Neutrophil (primary cell): ENCODE results near the gene ERVW-1.

Experiments used
- H3K27ac ChIP-seq: fragments of 200-600 bp; sonication (generic); 2 replicates; pipeline ENCODE4 v1.5.1; 2016; ENCODE audit warnings: mild to moderate bottlenecking, moderate library complexity
- H3K27me3 ChIP-seq: fragments of 200-600 bp; sonication (generic); 2 replicates; pipeline ENCODE4 v1.6.0; 2016; ENCODE audit warnings: mild to moderate bottlenecking
- H3K36me3 ChIP-seq: fragments of 200-600 bp; sonication (generic); 2 replicates; pipeline ENCODE4 v1.5.1; 2017
- H3K4me1 ChIP-seq, 2 experiments: fragments of 200-600 bp in 1 of 2; sonication (generic) in 1 of 2; 1 replicate in 1 of 2; 2 replicates in 1 of 2; pipeline versions ENCODE4 v1.5.1 to v1.6.1; 2013 to 2016; ENCODE audit warnings: low read depth in 1 of 2, low read length in 1 of 2, mild to moderate bottlenecking in 1 of 2, moderate library complexity in 1 of 2; ENCODE audit not compliant: control insufficient read depth in 1 of 2, insufficient read depth in 1 of 2
- H3K4me3 ChIP-seq, 2 experiments: fragments of 200-600 bp in 1 of 2; sonication (generic) in 1 of 2; 1 replicate in 1 of 2; 2 replicates in 1 of 2; pipeline ENCODE4 v1.5.1; 2013 to 2016; ENCODE audit warnings: low read depth in 1 of 2, low read length in 1 of 2, mild to moderate bottlenecking in 1 of 2, moderate library complexity in 1 of 2
- H3K9me3 ChIP-seq: fragments of 200-600 bp; sonication (generic); 2 replicates; pipeline ENCODE4 v1.5.1; 2016
- CTCF ChIP-seq: fragments of 200-600 bp; sonication (generic); IDR thresholded peaks from 2 replicates; pipeline ENCODE4 v1.5.1; 2016; ENCODE audit warnings: antibody characterized with exemption

Gene ERVW-1

GRCh38 chr7:92437956-92438491 lies 39.7 kb downstream of the ERVW-1 start:
- no peak for TF ChIP-seq CTCF
- no peak overlapping the region for H3K27ac ChIP-seq
- no peak overlapping the region for H3K4me3 ChIP-seq
- no peaks in the 10 kb centered on the region for H3K36me3 ChIP-seq
- no peaks in the 10 kb centered on the region for H3K27me3 ChIP-seq
- no peaks in the 10 kb centered on the region for H3K9me3 ChIP-seq
- no peaks in the 10 kb centered on the region for H3K4me1 ChIP-seq

- no peak for TF ChIP-seq CTCF
- no peaks in the 10 kb centered on the region for H3K36me3 ChIP-seq
- H3K27ac ChIP-seq = no peak overlapping the region
- no peaks in the 10 kb centered on the region for H3K4me1 ChIP-seq
- H3K4me3 ChIP-seq = no peak overlapping the region
- H3K9me3 ChIP-seq = no peaks in the 10 kb centered on the region
- H3K27me3 ChIP-seq = no peaks in the 10 kb centered on the region
These were observed 40.9 kb downstream of the ERVW-1 start for GRCh38 chr7:92436612-92437445.

GRCh38 chr7:92435542-92435941 lies 42.2 kb downstream of the ERVW-1 start:
- Histone ChIP-seq H3K4me3 (no peak overlapping the region), H3K36me3 (no peaks in the 10 kb centered on the region), H3K4me1 (no peaks in the 10 kb centered on the region), H3K9me3 (no peaks in the 10 kb centered on the region), H3K27me3 (no peaks in the 10 kb centered on the region), H3K27ac (no peak overlapping the region)
- TF ChIP-seq CTCF = no peak

- no peaks in the 10 kb centered on the region for H3K9me3 ChIP-seq
- H3K4me3 ChIP-seq = no peak overlapping the region
- no peak overlapping the region for H3K27ac ChIP-seq
- H3K36me3 ChIP-seq = no peaks in the 10 kb centered on the region
- H3K27me3 ChIP-seq = no peaks in the 10 kb centered on the region
- TF ChIP-seq CTCF = no peak
- H3K4me1 ChIP-seq = no peaks in the 10 kb centered on the region
These were observed 44.7 kb downstream of the ERVW-1 start for GRCh38 chr7:92433019-92433418.

GRCh38 chr7:92432299-92432946 lies 45.3 kb downstream of the ERVW-1 start:
- Histone ChIP-seq H3K36me3 (no peaks in the 10 kb centered on the region), H3K27ac (no peak overlapping the region), H3K4me3 (no peak overlapping the region), H3K4me1 (no peaks in the 10 kb centered on the region), H3K27me3 (no peaks in the 10 kb centered on the region), H3K9me3 (no peaks in the 10 kb centered on the region)
- TF ChIP-seq CTCF = no peak
